Right ventricle myocardium inferior (tissue), 1 donor: ENCODE results near the gene SPEF1. TPM values are rescaled to one million over a fixed set of nuclear protein-coding genes. Genes with fewer than 3 reads are reported as not detected.
"Not testable (repeated sequence)": the region's sequence is repeated elsewhere in the genome, so short reads cannot be mapped to it uniquely, and the experiment has no call there.

Experiments used
- ATAC-seq: fragments of 200-7000 bp; cut with Tn5 transposase; one replicate; pipeline ENCODE4 v1.9.1; 2020; ENCODE audit warnings: mild to moderate bottlenecking, moderate library complexity
- DNase-seq: peaks from one replicate; pipeline ENCODE4 v3.0.0; 2021; ENCODE audit errors: missing footprints
- intact Hi-C: fragments of 100-400 bp; cut with DNase I; formaldehyde crosslinking; loops from one replicate; pipeline ENCODE4 v1.11.0; 2022
- total RNA-seq: library from RNA; stranded (reverse); fragmentation: NEBNext Ultra II Directional; extraction: Animal tissue kit (Norgen Biotek cat#: 25700); gene quantifications from one replicate; pipeline ENCODE4 v1.2.1, GENCODE V29; 2021
- donor health status: DM: no; HTN: yes; CAD: no; lungs with severe emphysema.

SPEF1 gene
- total RNA-seq, 1 donor from 2014 or later, result 0.14 TPM

- intact Hi-C loops, result no loop called here
- DNase-seq (peak; percentile 69), ATAC-seq (no peak)
These were observed 15.4 kb upstream of the SPEF1 start for GRCh38 chr20:3796477-3797225.

GRCh38 chr20:3795511-3796468 lies 14.5 kb upstream of the SPEF1 start, which contains the start of gene CDC25B:
TSS of gene CDC25B (plus strand) at chr20:3796310. CDS start at chr20:3796532, 222 bp downstream.
- ATAC-seq, result peak; percentile 95
- DNase-seq, result peak; percentile 97
- intact Hi-C loops, result loop anchor here (2.0 kb wide), 2 partner anchors 15 to 23 kb away; no protein-coding TSS in a partner anchor

GRCh38 chr20:3794701-3795420 lies 13.6 kb upstream of the SPEF1 start:
- intact Hi-C loops, result loop anchor here (2.0 kb wide), 2 partner anchors 16 to 24 kb away; no protein-coding TSS in a partner anchor
- DNase-seq (peak; percentile 56), ATAC-seq (no peak)

- intact Hi-C loops, result loop anchor here (2.0 kb wide), 2 partner anchors 17 to 25 kb away; no protein-coding TSS in a partner anchor
- ATAC-seq, DNase-seq: not testable (repeated sequence)
These were observed 12.9 kb upstream of the SPEF1 start for GRCh38 chr20:3794168-3794567.

DNA sequence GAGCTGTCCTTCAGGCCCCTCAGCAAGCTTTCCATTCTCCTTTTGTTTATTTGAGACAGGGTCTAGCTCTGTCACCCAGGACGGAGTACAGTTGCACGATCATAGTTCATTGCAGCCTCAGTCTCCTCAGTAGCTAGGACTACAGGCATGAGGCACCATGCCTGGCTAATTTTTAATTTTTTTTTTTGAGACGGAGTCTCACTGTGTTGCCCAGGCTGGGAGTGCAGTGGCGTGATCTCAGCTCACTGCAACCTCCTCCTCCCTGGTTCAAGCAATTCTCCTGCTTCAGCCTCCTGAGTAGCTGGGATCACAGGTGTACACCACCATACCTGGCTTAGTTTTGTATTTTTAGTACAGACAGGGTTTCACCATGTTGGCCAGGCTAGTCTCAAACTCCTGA lies 8.0 kb upstream of the SPEF1 start:
- intact Hi-C loops, ATAC-seq: not testable (repeated sequence)
- peak; percentile 4 for DNase-seq

DNA sequence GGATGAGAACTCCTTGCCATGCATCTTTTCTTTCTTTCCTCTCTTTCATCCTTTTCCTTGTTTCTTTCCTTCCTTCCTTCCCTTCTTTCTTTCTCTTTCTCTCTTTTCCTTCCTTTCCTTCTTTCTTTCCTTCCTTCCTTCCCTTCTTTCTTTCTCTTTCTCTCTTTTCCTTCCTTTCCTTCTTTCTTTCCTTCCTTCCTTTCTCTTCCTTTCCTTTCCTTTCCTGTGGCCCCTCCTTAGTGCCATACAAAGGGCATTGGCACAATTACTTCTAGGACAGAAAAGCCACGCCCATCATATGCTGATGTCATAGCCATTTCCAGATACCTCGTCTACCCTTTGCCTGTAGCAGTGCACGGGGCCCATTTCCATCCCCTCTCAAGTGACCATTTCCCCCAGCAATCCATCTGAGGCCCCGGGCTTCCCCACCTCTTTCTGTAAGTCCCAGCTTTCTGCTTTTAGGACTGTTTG lies 7.5 kb upstream of the SPEF1 start:
- ATAC-seq (no peak), DNase-seq (peak; percentile 17)

DNA sequence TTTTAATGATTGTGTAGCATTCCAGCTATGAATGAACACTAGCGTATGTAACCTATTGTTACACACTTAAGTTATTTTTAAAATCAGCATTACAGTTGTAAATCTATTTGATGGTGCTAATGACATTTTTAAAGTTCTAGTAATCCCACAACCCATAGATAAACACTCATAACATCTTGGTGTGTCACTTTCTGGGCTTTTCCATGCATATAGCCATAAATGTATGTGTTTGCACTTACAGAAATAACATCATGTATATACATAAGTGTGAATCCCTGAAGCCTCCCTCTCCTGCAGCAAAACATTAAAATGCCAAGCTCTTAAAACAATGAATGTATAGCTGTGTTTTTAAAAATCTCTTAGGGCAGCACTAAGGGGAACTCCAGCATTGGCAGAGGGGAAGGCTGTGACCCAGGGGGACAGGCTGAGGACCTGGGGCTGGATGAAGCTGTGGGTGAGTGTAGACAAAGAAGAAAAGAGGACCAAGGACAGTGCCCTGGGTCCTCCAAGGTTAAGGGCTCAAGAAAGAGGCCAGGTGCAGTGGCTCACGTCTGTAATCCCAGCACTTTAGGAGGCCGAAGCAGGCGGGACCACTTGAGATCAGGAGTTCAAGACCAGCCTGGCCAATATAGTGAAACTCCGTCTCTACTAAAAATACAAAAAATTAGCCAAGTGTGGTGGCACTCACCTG lies 6.2 kb upstream of the SPEF1 start:
- peak; percentile 4 for DNase-seq
- intact Hi-C loops, result no loop called here
- no peak for ATAC-seq

More for the DNA sequence above, 7.5 kb upstream of the SPEF1 start:
- intact Hi-C loops, result no loop called here

DNA sequence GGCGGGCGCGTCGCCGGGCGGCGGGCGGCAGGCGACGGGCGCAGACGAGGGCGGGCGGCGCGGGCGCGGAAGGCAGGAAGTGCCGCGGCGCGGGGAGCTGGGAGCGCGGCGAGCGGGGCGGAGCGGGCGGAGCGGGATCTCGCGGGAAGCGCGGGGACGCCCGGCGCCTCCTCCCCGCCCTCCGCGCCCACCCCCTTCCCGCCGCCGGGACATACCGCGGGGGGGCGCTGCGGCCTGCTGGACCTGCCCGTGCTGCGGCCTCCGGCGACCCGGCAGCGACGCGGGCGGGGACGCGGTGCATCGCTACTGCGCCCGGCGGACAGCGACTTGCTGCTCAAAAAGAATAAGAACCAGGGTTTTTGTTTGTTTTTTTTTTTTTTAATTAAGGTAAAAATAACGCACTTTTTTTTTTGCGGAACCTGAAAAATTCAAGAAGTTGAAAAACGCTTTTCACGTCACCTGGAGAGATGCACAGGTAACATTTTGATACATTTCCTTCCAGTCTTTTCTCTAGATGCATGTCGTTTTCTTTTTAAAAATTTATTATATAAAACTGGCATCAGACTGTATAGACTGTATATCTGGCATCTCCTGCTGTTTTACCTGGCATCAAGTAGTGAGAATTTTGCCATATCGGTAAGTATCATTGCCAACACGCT lies 5.5 kb upstream of the SPEF1 start, which contains the start of gene CENPB:
Gene CENPB, minus strand, starts transcription at position 76 of the 659 bp plus-strand sequence. CDS start 257 bp downstream, outside the sequence.
- DNase-seq (peak; percentile 93), ATAC-seq (peak; percentile 96)
- intact Hi-C loops, result loop anchor here (1.0 kb wide), 2 partner anchors 34 to 61 kb away; partner anchors contain the start of gene AP5S1

GRCh38 chr20:3786126-3786484 lies 4.9 kb upstream of the SPEF1 start:
- no peak for ATAC-seq
- DNase-seq, result peak; percentile 84
- intact Hi-C loops, result loop anchor here (1.0 kb wide), 2 partner anchors 34 to 61 kb away; partner anchors contain the start of gene AP5S1

GRCh38 chr20:3785240-3786125 lies 4.2 kb upstream of the SPEF1 start:
- DNase-seq (peak; percentile 69), ATAC-seq (no peak)
- intact Hi-C loops, result loop anchor here (1.0 kb wide), 2 partner anchors 35 to 62 kb away; partner anchors contain the start of gene AP5S1

GRCh38 chr20:3784863-3785239 lies 3.6 kb upstream of the SPEF1 start:
- peak; percentile 14 for DNase-seq
- intact Hi-C loops, result no loop called here
- ATAC-seq, result no peak

DNA sequence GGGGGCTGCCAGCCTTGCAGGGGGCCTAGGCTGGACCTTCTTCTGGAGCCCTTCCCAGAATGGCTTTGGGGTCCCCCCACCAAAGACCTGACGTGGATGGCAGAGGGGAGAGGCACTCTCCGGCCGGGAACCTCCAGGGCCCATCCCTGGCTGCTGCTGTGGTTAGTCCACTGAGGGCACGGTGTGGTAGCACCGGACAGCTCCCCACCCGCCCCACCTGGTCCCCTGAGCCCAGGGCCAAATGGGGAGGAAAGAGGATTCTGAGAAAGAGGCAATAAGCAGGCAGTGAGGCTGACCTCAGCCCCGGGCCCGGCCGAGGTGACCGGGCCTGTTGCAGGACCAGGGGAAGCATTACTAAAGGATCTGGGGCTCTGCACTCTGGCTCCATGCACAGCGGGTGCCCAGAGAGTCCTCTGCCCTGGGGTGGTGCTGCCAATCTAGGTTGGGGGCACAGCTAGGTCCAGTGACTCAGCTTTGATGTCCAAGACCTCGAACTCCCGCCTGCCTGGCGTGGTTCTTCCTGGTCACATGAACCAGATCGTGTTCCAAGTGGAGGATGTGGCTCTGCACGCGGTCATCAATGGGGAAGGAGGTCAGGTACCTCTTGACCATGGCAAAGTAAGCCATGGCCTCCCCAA lies 3.1 kb upstream of the SPEF1 start:
- ATAC-seq, result no peak
- peak; percentile 64 for DNase-seq
- intact Hi-C loops, result no loop called here

DNA sequence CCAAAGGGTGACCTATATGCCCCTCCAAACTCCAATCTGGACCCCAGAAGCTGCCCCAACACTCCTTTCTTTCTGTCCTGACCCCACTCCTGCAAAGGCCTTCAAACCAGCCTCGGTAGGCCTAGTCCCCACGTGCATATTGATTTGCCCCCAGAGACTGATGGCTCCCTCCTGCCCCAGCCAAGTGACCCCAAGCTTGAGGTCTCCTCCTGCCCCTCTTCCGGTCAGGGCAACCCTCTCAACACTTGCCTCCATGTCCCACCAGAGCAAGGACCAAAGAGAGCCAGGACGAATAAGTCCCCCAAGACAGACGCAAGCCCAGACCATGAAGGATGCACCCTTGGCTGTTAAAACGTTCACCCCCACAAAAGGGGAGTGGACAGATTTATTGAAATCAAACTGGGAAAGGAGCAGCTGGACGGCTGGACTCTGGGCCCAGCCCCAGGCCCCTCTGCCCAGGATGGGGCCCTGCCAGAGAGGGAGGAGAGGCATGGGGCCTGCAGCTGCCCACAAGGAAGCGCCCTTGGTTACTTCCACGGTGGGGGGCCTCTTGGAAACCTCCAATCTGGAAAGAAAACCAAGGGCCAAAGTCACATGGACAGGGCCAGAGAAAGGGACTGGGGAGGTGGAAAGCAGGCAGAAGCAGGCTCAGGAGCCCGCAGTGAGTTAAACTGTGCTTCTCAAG lies 2.4 kb upstream of the SPEF1 start:
- ATAC-seq, result no peak
- DNase-seq, result peak; percentile 11
- intact Hi-C loops, result no loop called here

GRCh38 chr20:3783068-3783489 lies 1.8 kb upstream of the SPEF1 start:
- peak; percentile 39 for DNase-seq
- intact Hi-C loops, result no loop called here
- no peak for ATAC-seq

GRCh38 chr20:3782597-3782996 lies 1.3 kb upstream of the SPEF1 start:
- intact Hi-C loops, result no loop called here
- DNase-seq (peak; percentile 6), ATAC-seq (no peak)
